HepG2 (cell line): ENCODE measurements around the gene S100A10.

Experiments used
- CEBPB ChIP-seq: IDR thresholded peaks from 2 replicates; pipeline ENCODE4 v1.6.1; 2011; ENCODE audit warnings: low read depth, low read length, improper control_type of control experiment, borderline replicate concordance
- HIC2 ChIP-seq: sonication (generic); formaldehyde crosslinking; IDR thresholded peaks from 2 replicates; pipeline ENCODE4 v1.9.0; 2022; ENCODE audit warnings: low read depth, missing genetic modification reagents
- JUND ChIP-seq: sonication (generic); formaldehyde crosslinking; IDR thresholded peaks from 2 replicates; pipeline ENCODE4 v1.8.0; 2022; ENCODE audit warnings: mild to moderate bottlenecking, missing genetic modification reagents
- NCOA2 ChIP-seq: sonication (generic); formaldehyde crosslinking; IDR thresholded peaks from 2 replicates; pipeline ENCODE4 v1.8.0; 2022; ENCODE audit warnings: inconsistent platforms
- POLR2G ChIP-seq: fragments of 200-400 bp; formaldehyde crosslinking; IDR thresholded peaks from 2 replicates; pipeline ENCODE4 v1.6.1; 2018; ENCODE audit warnings: mild to moderate bottlenecking, low read depth, low read length, moderate library complexity
- SAFB2 ChIP-seq: sonication (generic); formaldehyde crosslinking; IDR thresholded peaks from 2 replicates; pipeline ENCODE4 v1.5.1; 2020; ENCODE audit warnings: missing genetic modification reagents, low read depth, mild to moderate bottlenecking, borderline replicate concordance
- ZNF547 ChIP-seq: sonication (generic); formaldehyde crosslinking; IDR thresholded peaks from 2 replicates; pipeline ENCODE4 v1.5.1; 2020; ENCODE audit warnings: mild to moderate bottlenecking, missing genetic modification reagents
- ZNF569 ChIP-seq: sonication (generic); formaldehyde crosslinking; IDR thresholded peaks from 2 replicates; pipeline ENCODE4 v1.5.0; 2020; ENCODE audit warnings: mild to moderate bottlenecking, missing genetic modification reagents, moderate library complexity, borderline replicate concordance
- TF ChIP-seq, protein P1 (sequence below): sonication (generic); formaldehyde crosslinking; IDR thresholded peaks from 2 replicates; pipeline ENCODE4 v1.5.0; 2020; ENCODE audit warnings: mild to moderate bottlenecking, missing genetic modification reagents, moderate library complexity
- TF ChIP-seq, protein P2 (sequence below), 2 experiments: sonication (generic) in 1 of 2; formaldehyde crosslinking in 1 of 2; IDR thresholded peaks; 2 replicates each; pipeline versions ENCODE4 v1.4.0 to v1.6.1; 2018 to 2020; ENCODE audit warnings: missing genetic modification reagents in 2 of 2, borderline replicate concordance in 1 of 2, low read depth in 1 of 2, mild to moderate bottlenecking in 1 of 2, missing biosample characterization in 1 of 2

DNA sequence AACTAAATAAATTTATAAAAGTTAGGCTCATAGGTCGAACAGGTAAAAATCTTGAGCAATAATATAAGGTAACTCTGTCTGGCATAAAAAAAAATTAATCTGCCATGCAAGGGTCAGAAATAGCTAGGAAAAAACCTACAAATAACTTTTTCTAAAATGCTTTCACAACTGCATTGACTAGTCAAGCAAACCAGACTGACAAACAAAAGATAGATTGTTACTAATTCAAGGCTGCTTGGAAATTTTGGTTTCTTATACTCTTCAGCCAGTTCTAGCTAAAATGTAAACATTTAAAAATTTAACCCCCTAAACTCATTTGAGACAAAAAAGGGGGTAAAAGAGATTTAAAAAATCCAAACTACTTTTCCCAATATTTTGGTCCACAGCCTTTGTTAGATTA lies 40.8 kb downstream of the S100A10 start:
- TF ChIP-seq NCOA2 (CRISPR knock-in tag) (no peak), SAFB2 (CRISPR knock-in tag) (no peak), JUND (CRISPR knock-in tag) (no peak), ZNF547 (no peak), CEBPB (no peak), POLR2G (no peak), ZNF569 (CRISPR knock-in tag) (no peak), HIC2 (CRISPR knock-in tag) (no peak)
- TF ChIP-seq, protein P1, sequence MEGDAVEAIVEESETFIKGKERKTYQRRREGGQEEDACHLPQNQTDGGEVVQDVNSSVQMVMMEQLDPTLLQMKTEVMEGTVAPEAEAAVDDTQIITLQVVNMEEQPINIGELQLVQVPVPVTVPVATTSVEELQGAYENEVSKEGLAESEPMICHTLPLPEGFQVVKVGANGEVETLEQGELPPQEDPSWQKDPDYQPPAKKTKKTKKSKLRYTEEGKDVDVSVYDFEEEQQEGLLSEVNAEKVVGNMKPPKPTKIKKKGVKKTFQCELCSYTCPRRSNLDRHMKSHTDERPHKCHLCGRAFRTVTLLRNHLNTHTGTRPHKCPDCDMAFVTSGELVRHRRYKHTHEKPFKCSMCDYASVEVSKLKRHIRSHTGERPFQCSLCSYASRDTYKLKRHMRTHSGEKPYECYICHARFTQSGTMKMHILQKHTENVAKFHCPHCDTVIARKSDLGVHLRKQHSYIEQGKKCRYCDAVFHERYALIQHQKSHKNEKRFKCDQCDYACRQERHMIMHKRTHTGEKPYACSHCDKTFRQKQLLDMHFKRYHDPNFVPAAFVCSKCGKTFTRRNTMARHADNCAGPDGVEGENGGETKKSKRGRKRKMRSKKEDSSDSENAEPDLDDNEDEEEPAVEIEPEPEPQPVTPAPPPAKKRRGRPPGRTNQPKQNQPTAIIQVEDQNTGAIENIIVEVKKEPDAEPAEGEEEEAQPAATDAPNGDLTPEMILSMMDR (CRISPR knock-in tag): no peak
- TF ChIP-seq, protein P2, sequence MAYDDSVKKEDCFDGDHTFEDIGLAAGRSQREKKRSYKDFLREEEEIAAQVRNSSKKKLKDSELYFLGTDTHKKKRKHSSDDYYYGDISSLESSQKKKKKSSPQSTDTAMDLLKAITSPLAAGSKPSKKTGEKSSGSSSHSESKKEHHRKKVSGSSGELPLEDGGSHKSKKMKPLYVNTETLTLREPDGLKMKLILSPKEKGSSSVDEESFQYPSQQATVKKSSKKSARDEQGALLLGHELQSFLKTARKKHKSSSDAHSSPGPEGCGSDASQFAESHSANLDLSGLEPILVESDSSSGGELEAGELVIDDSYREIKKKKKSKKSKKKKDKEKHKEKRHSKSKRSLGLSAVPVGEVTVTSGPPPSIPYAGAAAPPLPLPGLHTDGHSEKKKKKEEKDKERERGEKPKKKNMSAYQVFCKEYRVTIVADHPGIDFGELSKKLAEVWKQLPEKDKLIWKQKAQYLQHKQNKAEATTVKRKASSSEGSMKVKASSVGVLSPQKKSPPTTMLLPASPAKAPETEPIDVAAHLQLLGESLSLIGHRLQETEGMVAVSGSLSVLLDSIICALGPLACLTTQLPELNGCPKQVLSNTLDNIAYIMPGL (CRISPR knock-in tag; IDR thresholded peaks at IDR 0.05; ENCODE audit: borderline replicate concordance in 1 of 2, low read depth in 1 of 2): no peak
